CD8-positive, alpha-beta memory T cell (primary cell): ENCODE measurements around the gene RITA1. TPM values are rescaled to one million over a fixed set of nuclear protein-coding genes. Genes with fewer than 3 reads are reported as not detected.

Source experiments
- CTCF ChIA-PET: fragments of 350-600 bp; sonication (Branson Sonifier 250); formaldehyde crosslinking; loops from one replicate; lab custom pipeline; 2021; ENCODE audit warnings: antibody characterized with exemption; lab: Charles Lee
- POLR2A ChIA-PET: fragments of 350-600 bp; sonication (Branson Sonifier 250); formaldehyde crosslinking; loops from one replicate; lab custom pipeline; 2021; ENCODE audit warnings: antibody characterized with exemption; lab: Charles Lee
- DNase-seq, 5 donors: peaks; one replicate each; pipeline versions ENCODE4 v3.0.0 to v3.0.0-alpha.2; 2020 to 2022; ENCODE audit warnings: mixed read lengths in 1 of 5
- H3K27ac ChIP-seq: one replicate; pipeline ENCODE4 v1.7.0; 2013; ENCODE audit warnings: low read depth, mild to moderate bottlenecking, low read length, moderate library complexity
- H3K27me3 ChIP-seq: 2 replicates; pipeline ENCODE4 v1.7.0; 2013; ENCODE audit warnings: low read length, mild to moderate bottlenecking; ENCODE audit not compliant: insufficient read depth, poor library complexity, severe bottlenecking
- H3K36me3 ChIP-seq: 2 replicates; pipeline ENCODE4 v1.7.0; 2013; ENCODE audit warnings: mild to moderate bottlenecking, low read length, moderate library complexity; ENCODE audit not compliant: insufficient read depth
- H3K4me1 ChIP-seq: 2 replicates; pipeline ENCODE4 v1.7.0; 2013; ENCODE audit warnings: mild to moderate bottlenecking, low read length, moderate library complexity; ENCODE audit not compliant: insufficient read depth
- H3K4me3 ChIP-seq: 2 replicates; pipeline ENCODE4 v1.7.0; 2013; ENCODE audit warnings: mild to moderate bottlenecking, low read length
- H3K9me3 ChIP-seq: 2 replicates; pipeline ENCODE4 v1.7.0; 2013; ENCODE audit warnings: mild to moderate bottlenecking, low read length
- H3K27ac Mint-ChIP-seq, 8 donors: one replicate each; pipeline ENCODE4 v1.8.0; 2020 to 2021; ENCODE audit warnings: mixed read lengths in 8 of 8, mild to moderate bottlenecking in 6 of 8, inconsistent platforms in 3 of 8, moderate library complexity in 3 of 8
- H3K27me3 Mint-ChIP-seq, 2 donors: one replicate each; pipeline ENCODE4 v1.8.0; 2020 to 2021; ENCODE audit warnings: mixed read lengths in 2 of 2, mild to moderate bottlenecking in 1 of 2, moderate library complexity in 1 of 2
- H3K36me3 Mint-ChIP-seq, 3 donors: one replicate each; pipeline ENCODE4 v1.8.0; 2020 to 2021; ENCODE audit warnings: mixed read lengths in 3 of 3, inconsistent platforms in 1 of 3, mild to moderate bottlenecking in 1 of 3
- H3K4me1 Mint-ChIP-seq, 3 donors: one replicate each; pipeline ENCODE4 v1.8.0; 2020 to 2021; ENCODE audit warnings: mixed read lengths in 3 of 3, inconsistent platforms in 1 of 3, mild to moderate bottlenecking in 1 of 3
- H3K4me3 Mint-ChIP-seq, 7 donors: one replicate each; pipeline ENCODE4 v1.8.0; 2020 to 2021; ENCODE audit warnings: mixed read lengths in 7 of 7, mild to moderate bottlenecking in 6 of 7, moderate library complexity in 4 of 7, inconsistent platforms in 2 of 7
- H3K9me3 Mint-ChIP-seq, 5 donors: one replicate each; pipeline ENCODE4 v1.8.0; 2020 to 2022; ENCODE audit warnings: mixed read lengths in 5 of 5, mild to moderate bottlenecking in 3 of 5, moderate library complexity in 2 of 5, inconsistent platforms in 1 of 5
- polyA plus RNA-seq: library from polyadenylated mRNA; unstranded; fragments of 300-500 nt; fragmentation: Illumina TruSeq; gene quantifications from one replicate; pipeline ENCODE4 v1.2.3, GENCODE V29; 2021
- total RNA-seq, 2 experiments: library from RNA; stranded (reverse); gene quantifications; one replicate each; pipeline ENCODE4 v1.2.3, GENCODE V29; 2021

The RITA1 gene
- total and polyA plus RNA-seq, 3 experiments from 2014 or later, result 21.1 to 27.4 (median 22.5) TPM

DNA sequence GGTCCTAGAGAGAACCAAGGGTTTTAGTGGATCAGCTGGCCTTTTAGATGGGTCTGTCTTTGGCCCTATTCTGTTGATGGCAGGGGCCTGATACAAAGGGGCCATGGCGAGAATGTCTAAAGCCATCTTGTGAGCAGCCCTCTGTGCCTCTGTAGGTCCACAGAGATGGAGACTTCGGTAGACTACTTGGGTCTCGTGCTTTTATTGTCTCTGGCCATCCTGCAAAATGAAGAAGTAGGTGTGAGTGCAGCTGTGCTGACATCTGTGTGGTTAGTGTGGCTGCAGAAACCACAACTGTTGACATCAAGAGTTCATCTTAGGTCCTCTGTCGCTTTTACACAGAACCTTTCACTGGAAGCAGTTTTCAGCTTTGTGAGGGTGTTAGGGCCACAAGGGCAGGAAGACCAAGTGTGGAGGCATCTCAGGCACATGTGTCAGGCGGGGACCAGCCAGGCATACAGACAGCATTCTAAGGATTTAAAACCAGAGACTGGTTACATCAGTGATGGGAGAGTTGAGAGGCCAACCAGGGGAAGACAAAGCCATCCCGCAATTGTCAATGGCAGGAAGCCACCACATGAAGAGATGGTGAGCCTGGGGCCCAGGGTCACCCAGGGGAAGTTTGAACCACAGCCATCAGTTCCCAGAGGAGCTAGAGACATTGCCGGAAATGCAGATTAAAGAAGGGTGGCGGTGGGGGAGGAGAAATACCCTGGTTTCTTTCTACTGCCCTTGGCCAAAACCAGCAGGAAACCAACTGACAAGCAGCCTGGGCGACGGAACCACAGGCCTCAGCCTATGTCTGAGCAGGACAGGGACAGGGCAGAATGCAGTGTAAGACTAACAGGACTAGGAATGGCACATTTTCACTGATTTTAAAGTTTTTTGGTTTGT lies 22.8 kb downstream of the RITA1 start:
- peaks cover 45% of the 10 kb centered on the region for H3K4me1 ChIP-seq
- Mint-ChIP-seq H3K27ac (peak overlapping the region; percentile 82 to 97 (median 94)), H3K27me3 (no peaks in the 10 kb centered on the region), H3K4me1 (peaks cover 33 to 51% (median 42%) of the 10 kb centered on the region in 3 donors), H3K36me3 (no peaks in the 10 kb centered on the region), H3K4me3 (peak overlapping the region; percentile 7 to 89 (median 79)), H3K9me3 (no peaks in the 10 kb centered on the region)
- CTCF ChIA-PET, result interaction anchor here (0.9 to 4.2 kb wide), 4 partner anchors 11 to 34 kb away, joined by 4 to 22 read pairs (median 6); partner anchors contain the start of gene TPCN1
- peak overlapping the region; percentile 20 for H3K4me3 ChIP-seq
- no peaks in the 10 kb centered on the region for H3K27me3 ChIP-seq
- no peaks in the 10 kb centered on the region for H3K36me3 ChIP-seq
- POLR2A ChIA-PET, result interaction anchor here (1.0 to 2.4 kb wide), 3 partner anchors 13 to 53 kb away, joined by 3 to 11 read pairs (median 3); partner anchors contain the start of gene TPCN1
- DNase-seq, result peak; percentile 44 to 82 (median 69)
- no peaks in the 10 kb centered on the region for H3K9me3 ChIP-seq
- H3K27ac ChIP-seq, result peak overlapping the region; percentile 44

DNA sequence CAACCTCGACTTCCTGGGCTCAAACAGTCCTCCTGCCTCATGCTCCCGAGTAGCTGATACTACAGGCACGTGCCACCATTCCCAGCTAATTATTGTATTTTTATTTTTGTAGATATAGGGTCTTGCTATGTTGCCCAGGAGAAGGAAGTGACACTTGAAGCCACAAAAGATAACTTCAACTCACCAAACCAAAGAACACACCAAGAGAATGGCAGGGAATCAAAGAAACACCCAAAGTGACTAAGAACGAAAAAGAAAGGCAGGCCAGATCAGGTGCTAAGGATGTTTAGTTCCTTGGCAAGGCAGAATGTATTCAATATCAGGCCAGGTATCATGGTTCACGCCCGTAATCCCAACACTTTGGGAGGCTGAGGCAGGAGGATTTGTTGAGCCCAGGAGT lies 25.6 kb downstream of the RITA1 start:
- DNase-seq, result no peak
- no peak overlapping the region for H3K4me3 Mint-ChIP-seq
- Histone ChIP-seq H3K4me3 (no peak overlapping the region), H3K4me1 (peaks cover 45% of the 10 kb centered on the region), H3K27me3 (no peaks in the 10 kb centered on the region), H3K36me3 (no peaks in the 10 kb centered on the region), H3K9me3 (no peaks in the 10 kb centered on the region), H3K27ac (no peak overlapping the region)
- H3K9me3 Mint-ChIP-seq, result no peaks in the 10 kb centered on the region
- CTCF ChIA-PET, result interaction anchor here (1.6 to 4.2 kb wide), 2 partner anchors 8 to 11 kb away, joined by 3 to 22 read pairs; partner anchors contain the start of gene TPCN1
- H3K36me3 Mint-ChIP-seq, result no peaks in the 10 kb centered on the region
- peaks cover 32 to 54% (median 49%) of the 10 kb centered on the region in 3 donors for H3K4me1 Mint-ChIP-seq
- POLR2A ChIA-PET, result interaction anchor here (1.1 kb wide), 1 partner anchor 10 kb away, joined by 3 read pairs; the partner anchor contains the start of gene TPCN1
- H3K27ac Mint-ChIP-seq, result peak overlapping the region in 2 of 8 donors; percentile 71 to 72
- no peaks in the 10 kb centered on the region for H3K27me3 Mint-ChIP-seq

DNA sequence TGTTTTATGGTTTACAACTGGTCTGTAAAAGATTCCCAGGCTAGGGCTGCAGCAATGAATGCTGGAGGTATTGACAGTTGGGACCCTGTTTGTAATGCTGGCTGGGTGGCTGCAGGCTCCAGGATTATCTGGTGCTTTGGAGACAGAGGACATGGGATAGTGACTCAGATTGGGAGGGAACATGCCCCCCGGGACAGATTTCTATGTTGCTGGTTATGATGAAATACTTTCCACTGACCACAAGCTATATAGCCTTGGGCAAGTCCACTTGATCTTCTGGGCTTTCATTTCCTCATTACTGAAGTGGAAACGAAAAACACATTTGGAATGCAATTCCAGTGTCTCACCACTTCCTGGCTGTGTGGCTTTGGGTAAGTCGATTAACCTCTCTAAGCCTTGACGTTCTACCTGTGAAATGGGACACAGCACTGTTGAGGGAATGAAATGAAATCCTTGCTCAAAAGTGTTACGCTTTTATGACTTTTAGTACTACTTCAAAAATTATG lies 29.4 kb downstream of the RITA1 start:
- Histone ChIP-seq H3K9me3 (no peaks in the 10 kb centered on the region), H3K4me1 (peaks cover 28% of the 10 kb centered on the region), H3K4me3 (no peak overlapping the region), H3K36me3 (no peaks in the 10 kb centered on the region), H3K27ac (no peak overlapping the region), H3K27me3 (no peaks in the 10 kb centered on the region)
- Mint-ChIP-seq H3K27me3 (no peaks in the 10 kb centered on the region), H3K27ac (peak overlapping the region in 1 of 8 donors; percentile 58), H3K9me3 (no peaks in the 10 kb centered on the region), H3K4me1 (peaks cover 10 to 28% (median 22%) of the 10 kb centered on the region in 3 donors), H3K4me3 (no peak overlapping the region), H3K36me3 (no peaks in the 10 kb centered on the region)
- CTCF ChIA-PET, result no interaction called here
- DNase-seq, result no peak
- POLR2A ChIA-PET, result no interaction called here

DNA sequence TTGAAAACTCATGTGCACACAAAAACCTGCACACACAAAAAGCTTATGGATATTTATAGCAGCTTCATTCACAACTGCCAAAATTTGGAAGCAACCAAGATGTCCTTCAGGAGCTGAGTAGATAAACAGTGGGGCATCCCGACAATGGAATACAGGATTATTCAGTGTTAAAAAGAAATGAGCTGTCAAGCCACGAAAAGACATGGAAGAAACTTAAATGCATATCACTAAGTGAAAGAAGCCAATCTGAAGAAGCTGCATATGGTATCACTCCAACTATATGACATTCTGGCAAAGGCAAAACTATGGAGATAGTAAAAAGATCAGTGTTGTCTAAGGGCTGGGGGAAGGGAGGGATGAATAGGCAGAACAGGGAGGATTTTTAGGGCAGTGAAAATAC lies 30.5 kb downstream of the RITA1 start:
- peaks cover 9 to 24% (median 18%) of the 10 kb centered on the region in 3 donors for H3K4me1 Mint-ChIP-seq
- Histone ChIP-seq H3K4me3 (no peak overlapping the region), H3K9me3 (no peaks in the 10 kb centered on the region), H3K27me3 (no peaks in the 10 kb centered on the region), H3K36me3 (no peaks in the 10 kb centered on the region), H3K27ac (no peak overlapping the region), H3K4me1 (peaks cover 22% of the 10 kb centered on the region)
- CTCF ChIA-PET, result no interaction called here
- no peak for DNase-seq
- H3K9me3 Mint-ChIP-seq, result no peaks in the 10 kb centered on the region
- POLR2A ChIA-PET, result no interaction called here
- H3K27ac Mint-ChIP-seq, result no peak overlapping the region
- H3K4me3 Mint-ChIP-seq, result peak overlapping the region in 1 of 7 donors; percentile 7
- H3K27me3 Mint-ChIP-seq, result no peaks in the 10 kb centered on the region
- no peaks in the 10 kb centered on the region for H3K36me3 Mint-ChIP-seq

DNA sequence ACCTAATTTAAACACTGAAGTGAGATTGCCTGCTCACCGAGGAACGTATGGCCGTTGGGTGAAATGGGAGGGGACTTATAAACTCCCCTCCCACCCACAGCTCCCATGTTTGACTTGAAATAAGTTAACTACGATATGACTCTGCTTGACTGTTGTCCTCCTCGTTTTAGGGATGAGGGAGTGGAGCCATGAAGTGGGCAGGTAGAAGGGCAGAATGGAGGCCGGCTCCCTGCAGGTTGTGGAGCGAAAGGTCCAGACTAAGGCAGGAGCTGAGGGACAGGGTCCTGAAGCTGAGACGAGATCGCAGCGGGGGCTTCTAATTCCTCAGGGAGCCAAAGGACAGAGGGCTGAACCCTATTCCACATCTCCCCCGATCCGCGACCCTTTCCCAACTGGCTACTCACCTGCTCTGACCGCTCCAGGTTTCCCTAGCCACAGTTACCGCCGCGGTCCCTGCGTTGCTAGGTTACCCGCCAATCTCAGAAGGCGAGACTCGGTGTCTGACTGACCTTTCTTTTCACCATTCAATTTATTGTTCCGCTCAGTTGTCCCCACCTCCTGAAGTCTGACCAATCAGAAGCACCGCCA lies 35.2 kb downstream of the RITA1 start:
- no peak for DNase-seq
- no peaks in the 10 kb centered on the region for H3K36me3 ChIP-seq
- Mint-ChIP-seq H3K36me3 (peaks cover 0 to 7% (median 0%) of the 10 kb centered on the region in 3 donors), H3K27me3 (no peaks in the 10 kb centered on the region), H3K27ac (peak overlapping the region; percentile 37 to 94 (median 86)), H3K4me1 (peaks cover 26 to 39% (median 34%) of the 10 kb centered on the region in 3 donors), H3K4me3 (peak overlapping the region; percentile 84 to 93 (median 87)), H3K9me3 (no peaks in the 10 kb centered on the region)
- ChIA-PET CTCF (interaction anchor here (1.7 to 4.3 kb wide), 2 partner anchors 11 to 46 kb away, joined by 3 to 22 read pairs; no protein-coding TSS in a partner anchor), POLR2A (interaction anchor here (0.9 to 1.5 kb wide), 2 partner anchors 9 to 12 kb away, joined by 3 to 11 read pairs; no protein-coding TSS in a partner anchor)
- peaks cover 38% of the 10 kb centered on the region for H3K4me1 ChIP-seq
- no peaks in the 10 kb centered on the region for H3K9me3 ChIP-seq
- no peaks in the 10 kb centered on the region for H3K27me3 ChIP-seq
- H3K27ac ChIP-seq, result peak overlapping the region; percentile 57
- peak overlapping the region; percentile 79 for H3K4me3 ChIP-seq

DNA sequence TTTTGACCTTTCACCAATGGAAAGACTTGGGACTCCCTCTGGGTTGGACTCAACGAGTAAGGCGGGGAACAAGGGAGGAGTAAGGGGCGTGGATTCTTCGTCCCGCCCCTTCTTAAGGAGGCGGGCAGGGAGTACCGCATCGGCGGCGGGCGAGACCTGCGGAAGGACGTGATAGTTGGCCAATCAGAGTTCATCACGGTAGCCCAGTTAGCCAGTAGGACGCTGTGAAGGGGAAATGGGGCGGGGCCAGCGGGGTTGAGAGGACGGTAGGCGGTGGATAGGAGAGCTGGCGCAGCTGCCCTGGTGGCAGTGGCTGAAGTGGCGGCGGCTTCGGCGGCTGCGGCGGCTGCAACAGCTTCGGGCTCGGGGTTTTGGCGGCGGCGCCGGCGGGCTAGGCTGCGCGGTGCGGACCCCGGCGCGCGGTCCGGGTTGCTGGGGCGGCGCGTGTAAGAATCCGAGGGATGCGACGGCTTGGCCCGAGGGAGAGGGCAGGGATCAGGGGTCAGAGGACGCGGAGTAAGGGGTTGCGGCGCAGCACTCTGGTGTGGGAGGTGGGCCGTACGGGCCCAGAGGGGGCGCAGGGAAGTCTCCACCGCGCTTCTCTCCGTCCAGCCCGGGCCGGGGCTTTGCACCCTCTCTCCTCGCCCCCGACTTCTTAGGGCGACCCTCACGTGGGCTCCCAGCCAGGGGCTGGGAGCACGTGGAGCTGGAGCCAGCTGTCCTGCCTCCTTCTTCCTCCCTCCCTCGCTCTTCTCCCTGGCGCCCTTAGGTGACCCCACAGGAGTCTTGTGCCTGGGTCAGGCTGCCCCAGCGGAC lies 35.9 kb downstream of the RITA1 start, which contains the start of gene TPCN1:
Gene TPCN1 (plus strand): TSS at position 284 of the 816 bp plus-strand sequence. CDS start 5,389 bp downstream, outside the sequence.
- H3K36me3 Mint-ChIP-seq, result peaks cover 0 to 7% (median 0%) of the 10 kb centered on the region in 3 donors
- no peaks in the 10 kb centered on the region for H3K27me3 Mint-ChIP-seq
- peak; percentile 98 to 99 (median 98) for DNase-seq
- no peaks in the 10 kb centered on the region for H3K9me3 Mint-ChIP-seq
- peak within 1 kb of the TSS; percentile 81 for H3K4me3 ChIP-seq
- no peaks in the 10 kb centered on the region for H3K36me3 ChIP-seq
- no peaks in the 10 kb centered on the region for H3K27me3 ChIP-seq
- CTCF ChIA-PET, result interaction anchor here (1.0 to 4.3 kb wide), 4 partner anchors 12 to 47 kb away, joined by 3 to 22 read pairs (median 3); no protein-coding TSS in a partner anchor
- peaks cover 26 to 39% (median 34%) of the 10 kb centered on the region in 3 donors for H3K4me1 Mint-ChIP-seq
- peak within 1 kb of the TSS; percentile 84 to 93 (median 87) for H3K4me3 Mint-ChIP-seq
- H3K4me1 ChIP-seq, result peaks cover 38% of the 10 kb centered on the region
- H3K27ac ChIP-seq, result peak within 1 kb of the TSS; percentile 79
- POLR2A ChIA-PET, result interaction anchor here (0.9 to 2.3 kb wide), 4 partner anchors 10 to 36 kb away, joined by 3 to 11 read pairs (median 8); partner anchors contain the start of genes DDX54 and RITA1
- H3K9me3 ChIP-seq, result no peaks in the 10 kb centered on the region
- H3K27ac Mint-ChIP-seq, result peak within 1 kb of the TSS; percentile 78 to 94 (median 91)
